ENCODE results near the gene PDE1A.

Gene PDE1A

GRCh38 chr2:182186132-182186735 is 240.6 kb downstream of the PDE1A start:
- peak in 1 of 2 experiments; percentile 11 for DNase-seq

- DNase-seq, result no peak
These were observed 244.4 kb downstream of the PDE1A start for GRCh38 chr2:182182436-182182835.

- DNase-seq, result no peak
These were observed 245.5 kb downstream of the PDE1A start for GRCh38 chr2:182181381-182181780.

- DNase-seq, result no peak
These were observed 247.7 kb downstream of the PDE1A start for GRCh38 chr2:182179176-182179575.

- no peak for DNase-seq
These were observed 252.8 kb downstream of the PDE1A start for GRCh38 chr2:182173944-182174622.

GRCh38 chr2:182170341-182170740 is 256.5 kb downstream of the PDE1A start:
- no peak for DNase-seq

- no peak for DNase-seq
These were observed 259.0 kb downstream of the PDE1A start for GRCh38 chr2:182167882-182168281.

GRCh38 chr2:182166841-182167240 is 260.0 kb downstream of the PDE1A start:
- DNase-seq, result no peak

- no peak for DNase-seq
These were observed 260.4 kb downstream of the PDE1A start for GRCh38 chr2:182166406-182166805.

GRCh38 chr2:182165202-182165601 is 261.6 kb downstream of the PDE1A start:
- no peak for DNase-seq

- no peak for DNase-seq
These were observed 262.1 kb downstream of the PDE1A start for GRCh38 chr2:182164686-182165085.

- no peak for DNase-seq
These were observed 263.0 kb downstream of the PDE1A start for GRCh38 chr2:182163878-182164277.

GRCh38 chr2:182148344-182148743 is 278.5 kb downstream of the PDE1A start:
- no peak for DNase-seq

GRCh38 chr2:182144776-182145165 is 282.1 kb downstream of the PDE1A start:
- DNase-seq, result no peak

GRCh38 chr2:182144041-182144775 is 282.6 kb downstream of the PDE1A start:
- no peak for DNase-seq

GRCh38 chr2:182142062-182142461 is 284.8 kb downstream of the PDE1A start:
- no peak for DNase-seq

GRCh38 chr2:182134201-182134600 is 292.6 kb downstream of the PDE1A start:
- no peak for DNase-seq

GRCh38 chr2:182133195-182133891 is 293.5 kb downstream of the PDE1A start:
- DNase-seq, result no peak

GRCh38 chr2:182132605-182133004 is 294.2 kb downstream of the PDE1A start:
- no peak for DNase-seq

- no peak for DNase-seq
These were observed 297.8 kb downstream of the PDE1A start for GRCh38 chr2:182128821-182129707.

- no peak for DNase-seq
These were observed 309.6 kb downstream of the PDE1A start for GRCh38 chr2:182117196-182117595.

- no peak for DNase-seq
These were observed 310.1 kb downstream of the PDE1A start for GRCh38 chr2:182116774-182117173.
